Stimulated activated naive CD8-positive, alpha-beta T cell treated with anti-CD3 and anti-CD28 coated beads, Interleukin-15, Interleukin-2, amounts not matched to agents 100 ng/mL and 50 ng/mL, for 24 hours (primary cell): ENCODE measurements around the gene SCUBE1.

Experiments used
- H3K27ac Mint-ChIP-seq: one replicate; pipeline ENCODE4 v1.8.0; 2021; ENCODE audit warnings: mild to moderate bottlenecking, mixed read lengths
- H3K27me3 Mint-ChIP-seq: one replicate; pipeline ENCODE4 v1.8.0; 2021; ENCODE audit warnings: mixed read lengths
- H3K36me3 Mint-ChIP-seq: one replicate; pipeline ENCODE4 v1.8.0; 2021; ENCODE audit warnings: low read depth, mixed read lengths
- H3K4me1 Mint-ChIP-seq: one replicate; pipeline ENCODE4 v1.8.0; 2021; ENCODE audit warnings: low read depth, mixed read lengths
- H3K4me3 Mint-ChIP-seq: one replicate; pipeline ENCODE4 v1.8.0; 2021; ENCODE audit warnings: mild to moderate bottlenecking, mixed read lengths
- H3K9me3 Mint-ChIP-seq: one replicate; pipeline ENCODE4 v1.8.0; 2021; ENCODE audit warnings: mixed read lengths

SCUBE1 gene

GRCh38 chr22:43304831-43305590, 38.2 kb downstream of the SCUBE1 start:
- no peak overlapping the region for H3K4me3 Mint-ChIP-seq
- H3K4me1 Mint-ChIP-seq, result no peaks in the 10 kb centered on the region
- H3K27ac Mint-ChIP-seq, result no peak overlapping the region
- H3K9me3 Mint-ChIP-seq, result no peaks in the 10 kb centered on the region
- H3K27me3 Mint-ChIP-seq, result peaks cover 5% of the 10 kb centered on the region
- H3K36me3 Mint-ChIP-seq, result no peaks in the 10 kb centered on the region

DNA sequence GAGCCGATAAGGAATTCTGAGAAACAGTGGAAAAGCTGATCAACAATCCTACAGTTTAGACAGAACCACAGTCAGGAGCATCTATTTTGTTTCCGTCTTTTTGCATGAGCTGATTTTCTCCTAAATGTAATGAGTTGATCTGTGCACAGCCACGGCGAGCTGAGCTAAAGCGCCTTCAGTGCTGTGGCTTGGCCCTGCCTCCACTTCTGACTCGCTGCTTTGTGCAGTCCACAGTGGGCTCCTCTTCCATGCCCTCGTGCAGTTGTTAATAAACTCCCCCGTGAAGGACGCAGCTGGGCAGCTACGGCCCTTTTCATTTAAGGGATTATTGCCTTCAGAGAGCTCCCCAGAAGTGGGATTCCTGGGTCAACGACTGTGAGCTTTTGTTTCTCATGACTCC, 39.4 kb downstream of the SCUBE1 start:
- Mint-ChIP-seq H3K36me3 (no peaks in the 10 kb centered on the region), H3K4me3 (no peak overlapping the region), H3K9me3 (no peaks in the 10 kb centered on the region), H3K27ac (no peak overlapping the region), H3K27me3 (peaks cover 11% of the 10 kb centered on the region), H3K4me1 (no peaks in the 10 kb centered on the region)

- Mint-ChIP-seq H3K4me3 (no peak overlapping the region), H3K4me1 (no peaks in the 10 kb centered on the region), H3K27me3 (peaks cover 11% of the 10 kb centered on the region), H3K9me3 (no peaks in the 10 kb centered on the region), H3K36me3 (no peaks in the 10 kb centered on the region), H3K27ac (no peak overlapping the region)
Observed at GRCh38 chr22:43303166-43303565, 40.0 kb downstream of the SCUBE1 start.

DNA sequence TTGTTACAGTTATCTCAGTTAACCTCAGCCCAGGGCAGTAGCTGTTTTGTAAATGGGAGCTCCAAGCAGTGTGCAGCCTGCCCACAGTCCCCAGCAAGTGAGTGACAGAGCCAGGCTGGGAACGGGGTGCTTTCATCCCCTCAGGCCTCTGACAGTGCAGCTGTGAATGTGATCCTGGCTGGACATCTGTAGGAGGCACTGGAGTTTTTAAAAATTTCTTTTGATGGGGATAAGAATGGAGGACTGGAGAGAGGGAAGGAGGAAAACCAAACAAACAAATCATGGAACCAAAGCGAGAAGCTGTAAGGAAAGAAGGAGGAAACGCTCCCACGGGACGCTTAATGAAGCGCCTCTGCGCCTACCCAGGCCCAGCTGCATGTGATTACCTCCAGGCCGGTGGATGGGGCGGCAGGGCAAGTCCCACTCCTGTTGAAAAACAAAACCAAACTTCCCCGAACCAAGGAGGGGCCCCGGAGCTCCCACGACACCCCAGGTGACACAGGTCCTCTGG, 40.6 kb downstream of the SCUBE1 start:
- H3K36me3 Mint-ChIP-seq, result no peaks in the 10 kb centered on the region
- no peak overlapping the region for H3K4me3 Mint-ChIP-seq
- H3K9me3 Mint-ChIP-seq, result no peaks in the 10 kb centered on the region
- H3K27me3 Mint-ChIP-seq, result peaks cover 11% of the 10 kb centered on the region
- H3K27ac Mint-ChIP-seq, result no peak overlapping the region
- H3K4me1 Mint-ChIP-seq, result no peaks in the 10 kb centered on the region

DNA sequence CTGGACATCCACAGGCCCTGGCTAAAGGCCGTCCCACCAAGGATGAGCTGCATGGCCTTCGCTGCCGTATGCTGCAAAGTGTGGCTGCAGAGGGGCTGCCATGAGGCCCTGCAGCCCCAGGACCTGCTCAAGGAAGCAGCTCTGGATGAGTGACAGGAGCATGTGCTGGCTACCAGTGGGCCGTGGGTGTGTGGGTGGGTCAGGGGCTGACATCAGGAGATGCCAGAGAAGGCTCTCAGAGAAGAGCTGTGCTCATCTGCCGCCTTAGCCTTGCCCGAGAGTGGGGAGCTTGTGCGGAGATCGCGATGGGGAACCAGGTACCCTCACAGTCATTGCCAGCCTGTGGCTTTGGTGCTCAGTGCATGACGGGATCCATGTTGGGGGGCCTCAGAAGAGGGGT, 41.3 kb downstream of the SCUBE1 start:
- H3K27ac Mint-ChIP-seq, result no peak overlapping the region
- H3K4me1 Mint-ChIP-seq, result no peaks in the 10 kb centered on the region
- H3K9me3 Mint-ChIP-seq, result no peaks in the 10 kb centered on the region
- peaks cover 11% of the 10 kb centered on the region for H3K27me3 Mint-ChIP-seq
- H3K36me3 Mint-ChIP-seq, result no peaks in the 10 kb centered on the region
- no peak overlapping the region for H3K4me3 Mint-ChIP-seq

DNA sequence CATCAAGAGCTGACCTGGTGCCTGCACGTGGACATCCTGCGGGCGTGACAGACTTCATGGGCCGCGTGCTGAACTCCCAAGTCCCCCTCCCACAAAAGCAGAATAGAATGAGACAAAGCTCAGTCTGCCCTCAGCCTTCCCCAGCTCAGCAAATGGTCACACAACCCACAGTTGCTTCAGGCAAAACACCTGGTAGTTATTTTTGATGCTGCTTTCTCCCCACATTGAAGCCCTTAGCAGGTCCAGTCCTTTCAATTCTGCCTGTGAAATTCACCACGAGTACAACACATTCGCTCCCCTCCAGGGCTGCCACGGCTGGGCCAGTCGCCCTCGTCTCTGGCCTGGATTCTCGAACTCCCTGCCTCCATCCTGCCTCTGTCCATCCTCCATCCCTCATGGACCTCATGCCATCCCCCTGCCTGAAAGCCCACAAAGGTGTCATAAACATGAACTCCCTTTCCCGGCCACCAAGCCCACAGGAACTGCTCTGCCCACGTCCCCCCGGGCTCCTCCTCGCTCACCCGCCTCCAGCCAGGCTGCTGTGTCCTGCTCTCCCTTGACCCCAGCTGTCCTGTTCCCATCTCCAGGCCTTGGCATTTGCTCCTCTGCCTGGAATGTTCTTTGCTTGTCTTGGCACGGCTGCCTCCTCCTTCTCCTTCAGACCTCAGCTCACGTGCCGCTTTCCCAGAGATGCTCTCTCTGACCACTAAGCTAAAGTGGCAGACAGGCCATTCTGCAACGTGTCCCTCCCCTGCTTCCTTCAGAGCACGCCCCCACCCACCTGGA, 42.1 kb downstream of the SCUBE1 start:
- Mint-ChIP-seq H3K9me3 (no peaks in the 10 kb centered on the region), H3K36me3 (no peaks in the 10 kb centered on the region), H3K27me3 (peaks cover 11% of the 10 kb centered on the region), H3K27ac (no peak overlapping the region), H3K4me3 (no peak overlapping the region), H3K4me1 (no peaks in the 10 kb centered on the region)

GRCh38 chr22:43299736-43300135, 43.4 kb downstream of the SCUBE1 start:
- Mint-ChIP-seq H3K4me3 (no peak overlapping the region), H3K27ac (no peak overlapping the region), H3K4me1 (no peaks in the 10 kb centered on the region), H3K36me3 (no peaks in the 10 kb centered on the region), H3K27me3 (peaks cover 11% of the 10 kb centered on the region), H3K9me3 (no peaks in the 10 kb centered on the region)

DNA sequence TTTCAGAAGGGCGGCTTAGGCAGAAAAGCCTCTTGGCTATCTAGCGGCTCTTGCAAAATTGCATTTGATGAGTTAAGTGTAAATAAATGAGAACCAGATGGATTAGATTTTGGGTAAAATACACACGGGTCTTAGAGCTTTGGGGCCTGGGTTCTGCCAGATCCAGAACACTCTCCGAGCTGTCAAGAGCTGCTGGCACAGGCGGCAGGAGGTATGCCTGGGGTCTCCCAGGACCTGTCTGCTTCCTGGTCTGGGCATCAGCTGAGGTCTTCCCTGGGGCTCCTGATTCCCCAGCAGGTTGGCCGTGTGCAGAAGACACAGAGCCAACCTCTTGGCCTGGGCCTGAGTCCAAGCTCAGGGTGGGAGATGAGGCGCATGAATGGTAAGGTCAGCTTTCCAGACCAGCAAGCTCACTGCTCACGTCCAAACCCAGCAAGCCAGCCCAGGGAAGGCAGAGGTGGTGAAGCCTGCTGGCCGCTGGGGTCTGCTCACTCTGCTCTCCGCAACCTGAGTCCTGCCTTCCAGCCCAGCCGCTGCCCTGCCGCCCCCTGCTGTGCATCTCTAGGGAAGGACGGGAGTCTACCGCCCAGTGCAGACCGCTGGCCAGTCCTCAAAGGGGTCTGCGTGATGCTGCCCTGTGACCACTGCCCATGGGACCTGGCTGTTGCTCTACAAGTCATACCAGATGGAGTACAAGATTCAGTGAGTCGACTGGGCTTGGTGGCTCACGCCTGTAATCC, 44.9 kb downstream of the SCUBE1 start:
- Mint-ChIP-seq H3K36me3 (no peaks in the 10 kb centered on the region), H3K27ac (no peak overlapping the region), H3K9me3 (no peaks in the 10 kb centered on the region), H3K4me3 (no peak overlapping the region), H3K27me3 (peaks cover 11% of the 10 kb centered on the region), H3K4me1 (no peaks in the 10 kb centered on the region)

- Mint-ChIP-seq H3K27me3 (peaks cover 11% of the 10 kb centered on the region), H3K4me1 (no peaks in the 10 kb centered on the region), H3K27ac (no peak overlapping the region), H3K36me3 (no peaks in the 10 kb centered on the region), H3K4me3 (no peak overlapping the region), H3K9me3 (no peaks in the 10 kb centered on the region)
Observed at GRCh38 chr22:43297270-43298061, 45.7 kb downstream of the SCUBE1 start.

DNA sequence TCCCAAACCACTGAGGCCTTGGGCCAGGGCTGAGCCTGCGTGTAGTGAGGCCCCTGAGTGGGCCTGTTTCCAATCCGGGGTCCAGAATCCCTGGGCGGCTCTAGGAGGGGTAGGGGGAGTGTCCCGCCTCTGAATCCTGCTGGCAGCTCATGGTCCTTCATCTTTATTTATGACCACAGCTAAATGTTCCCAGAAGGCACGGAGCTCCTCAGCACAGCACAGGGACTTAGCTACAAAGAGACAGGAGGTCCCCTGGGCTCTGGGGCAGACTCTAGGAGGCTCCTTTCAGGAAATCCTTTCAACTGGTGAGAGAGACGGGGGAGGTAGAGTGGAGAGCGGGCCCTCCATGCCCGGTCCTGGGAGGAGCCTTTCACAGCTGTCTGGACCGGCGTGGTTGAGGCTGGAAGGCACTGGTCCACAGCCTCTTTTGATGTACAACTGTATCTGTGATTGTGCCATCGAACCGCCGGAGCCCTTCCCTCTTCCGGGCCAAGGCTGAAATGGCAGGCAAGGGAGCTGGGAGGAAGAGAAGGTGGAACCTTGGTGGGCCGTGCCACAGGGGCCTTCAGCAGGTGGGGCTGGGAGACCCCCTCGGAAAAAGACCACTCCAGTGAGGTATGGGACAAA, 46.8 kb downstream of the SCUBE1 start:
- no peaks in the 10 kb centered on the region for H3K36me3 Mint-ChIP-seq
- H3K4me3 Mint-ChIP-seq, result no peak overlapping the region
- H3K9me3 Mint-ChIP-seq, result no peaks in the 10 kb centered on the region

DNA sequence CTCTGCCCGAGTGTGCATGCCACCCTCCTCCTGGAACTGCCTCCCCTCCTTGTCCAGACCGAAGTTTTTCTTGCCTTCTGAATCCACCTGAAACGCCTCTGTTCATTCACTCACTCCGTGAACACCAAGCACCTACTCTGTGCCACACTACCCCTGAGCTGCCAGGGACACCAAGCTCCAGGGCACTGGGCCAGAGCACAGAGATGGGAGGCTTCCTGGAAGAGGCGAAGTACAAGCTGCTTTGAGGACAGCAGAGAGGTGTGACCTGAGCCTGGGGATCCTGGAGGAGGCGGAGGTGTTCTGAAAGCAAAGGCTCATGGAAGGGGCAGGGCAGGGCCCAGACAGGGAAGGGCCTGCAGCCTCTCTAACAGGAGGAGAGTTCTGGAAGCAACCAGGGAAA, 47.5 kb downstream of the SCUBE1 start:
- H3K9me3 Mint-ChIP-seq, result no peaks in the 10 kb centered on the region

More for the DNA sequence above, 46.8 kb downstream of the SCUBE1 start:
- Mint-ChIP-seq H3K4me1 (no peaks in the 10 kb centered on the region), H3K27ac (no peak overlapping the region), H3K27me3 (peaks cover 10% of the 10 kb centered on the region)

DNA sequence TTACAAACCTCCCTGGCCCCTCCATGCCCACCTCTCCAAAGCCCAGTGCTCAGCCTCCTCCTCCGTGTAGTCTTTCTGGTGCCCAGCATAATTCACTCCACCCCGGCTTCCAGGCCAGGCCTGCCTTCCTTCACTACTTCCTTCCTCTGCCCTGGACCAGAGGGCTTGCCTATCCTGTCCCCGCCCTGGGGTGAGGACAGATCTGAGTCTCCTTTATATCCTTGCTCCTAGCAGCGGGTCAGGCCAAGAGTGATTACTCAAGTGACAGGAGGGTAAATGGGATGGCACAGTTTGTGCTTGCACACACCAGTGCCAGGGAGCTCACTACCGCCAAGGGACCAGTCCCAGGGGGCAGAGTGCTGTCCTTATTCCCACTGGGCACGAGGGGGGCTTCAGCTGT, 48.0 kb downstream of the SCUBE1 start:
- Mint-ChIP-seq H3K4me1 (no peaks in the 10 kb centered on the region), H3K36me3 (no peaks in the 10 kb centered on the region), H3K9me3 (no peaks in the 10 kb centered on the region), H3K27me3 (peaks cover 7% of the 10 kb centered on the region), H3K27ac (no peak overlapping the region), H3K4me3 (no peak overlapping the region)

More for the DNA sequence above, 47.5 kb downstream of the SCUBE1 start:
- Mint-ChIP-seq H3K4me3 (no peak overlapping the region), H3K4me1 (no peaks in the 10 kb centered on the region), H3K27ac (no peak overlapping the region), H3K27me3 (peaks cover 7% of the 10 kb centered on the region), H3K36me3 (no peaks in the 10 kb centered on the region)

- Mint-ChIP-seq H3K36me3 (no peaks in the 10 kb centered on the region), H3K9me3 (no peaks in the 10 kb centered on the region), H3K4me3 (no peak overlapping the region), H3K4me1 (peaks cover 5% of the 10 kb centered on the region), H3K27me3 (no peaks in the 10 kb centered on the region), H3K27ac (no peak overlapping the region)
Observed at GRCh38 chr22:43293655-43294392, 49.3 kb downstream of the SCUBE1 start.
